ACHN (cell line): ENCODE results near the gene GALNT15.

Source experiments
- DNase-seq: peaks from one replicate; pipeline ENCODE4 v3.0.0-alpha.2; 2015
- in situ Hi-C: cut with HindIII; loops from 2 replicates; pipeline ENCODE4 v1.10.0; 2017; ENCODE audit warnings: low sequenced_read_pairs, low pct_ligation_motif_present, low pct_unique_long_range_greater_than_20kb

Gene GALNT15

GRCh38 chr3:16211176-16211904 lies 36.9 kb downstream of the GALNT15 start:
- in situ Hi-C loops: no loop called here

GRCh38 chr3:16214366-16214765 lies 39.9 kb downstream of the GALNT15 start:
- DNase-seq: no peak
- in situ Hi-C loops: no loop called here

More at GRCh38 chr3:16211176-16211904, 36.9 kb downstream of the GALNT15 start:
- no peak for DNase-seq

- in situ Hi-C loops: no loop called here
- no peak for DNase-seq
These were observed 42.0 kb downstream of the GALNT15 start for GRCh38 chr3:16216373-16216935.

GRCh38 chr3:16219777-16220176 lies 45.3 kb downstream of the GALNT15 start:
- in situ Hi-C loops: no loop called here
- DNase-seq: no peak

DNA sequence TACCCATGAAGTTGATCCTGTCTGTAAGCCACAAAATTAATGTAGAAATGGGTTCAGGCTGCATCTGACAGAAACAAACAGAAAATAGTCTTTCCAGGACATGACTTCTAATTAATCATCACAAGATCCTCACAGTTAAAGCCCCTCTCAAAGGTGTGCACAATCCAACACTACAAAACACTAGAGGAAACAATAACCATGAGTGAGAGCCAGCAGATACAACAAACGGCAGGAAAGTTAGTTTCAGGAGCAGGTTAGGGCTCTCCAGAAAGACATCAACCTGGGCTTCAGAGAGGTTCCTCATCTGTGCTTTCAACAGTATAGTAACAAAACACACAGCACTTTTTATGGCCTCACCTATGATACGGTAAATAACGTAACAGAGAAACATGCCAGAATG lies 47.5 kb downstream of the GALNT15 start:
- in situ Hi-C loops: no loop called here
- DNase-seq: no peak

DNA sequence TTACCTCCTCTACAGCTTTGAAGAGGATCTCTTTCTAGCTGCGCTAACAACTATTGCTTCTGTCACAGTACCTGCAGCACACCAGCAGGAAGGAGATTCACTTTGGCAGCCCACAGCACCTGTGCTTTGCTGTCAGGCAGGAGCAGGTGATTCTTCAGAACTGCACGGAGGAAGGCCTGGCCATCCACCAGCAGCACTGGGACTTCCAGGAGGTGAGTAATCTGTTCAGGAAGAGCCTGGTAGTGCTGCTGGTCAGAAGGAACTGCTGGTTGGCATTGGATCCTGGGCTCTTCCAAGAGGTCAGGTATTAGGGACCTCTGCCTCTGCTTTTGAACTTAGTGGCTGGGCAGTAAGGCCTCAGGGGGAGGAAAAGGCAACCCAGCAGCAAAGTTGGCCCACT lies 48.1 kb downstream of the GALNT15 start:
- DNase-seq: no peak
- in situ Hi-C loops: no loop called here

GRCh38 chr3:16224325-16224724 lies 49.8 kb downstream of the GALNT15 start:
- no peak for DNase-seq
- in situ Hi-C loops: no loop called here

- in situ Hi-C loops: no loop called here
- DNase-seq: no peak
These were observed 53.1 kb downstream of the GALNT15 start for GRCh38 chr3:16227566-16227965.

DNA sequence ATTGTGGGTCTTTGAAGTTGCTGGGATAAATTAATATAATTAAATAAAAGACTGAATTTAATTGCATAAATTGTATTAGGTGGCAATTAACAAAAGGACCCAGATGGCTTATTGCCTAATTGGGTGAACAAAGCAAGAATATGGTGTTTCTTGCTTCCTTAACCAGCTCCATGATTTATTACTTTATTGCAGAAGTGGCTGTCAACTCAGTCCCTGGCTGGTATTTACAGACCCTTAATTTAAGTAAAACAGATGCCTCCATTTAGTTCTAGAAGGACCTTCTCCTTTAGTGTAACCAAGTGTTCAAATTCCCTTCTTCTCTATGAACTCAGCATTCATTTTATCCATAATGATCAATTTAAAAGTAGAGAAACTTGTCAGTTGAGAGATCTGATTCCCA lies 55.2 kb downstream of the GALNT15 start:
- DNase-seq: no peak
- in situ Hi-C loops: no loop called here

- in situ Hi-C loops: no loop called here
- no peak for DNase-seq
These were observed 57.5 kb downstream of the GALNT15 start for GRCh38 chr3:16231983-16232382.

- in situ Hi-C loops: no loop called here
- DNase-seq: no peak
These were observed 59.3 kb downstream of the GALNT15 start for GRCh38 chr3:16233806-16234205.

- DNase-seq: no peak
- in situ Hi-C loops: no loop called here
These were observed 59.8 kb downstream of the GALNT15 start for GRCh38 chr3:16234281-16234680.

- in situ Hi-C loops: no loop called here
- DNase-seq: no peak
These were observed 61.7 kb downstream of the GALNT15 start for GRCh38 chr3:16236030-16236639.

- DNase-seq: no peak
These were observed 62.4 kb downstream of the GALNT15 start for GRCh38 chr3:16236856-16237393.

GRCh38 chr3:16239086-16239770 lies 64.7 kb downstream of the GALNT15 start:
- in situ Hi-C loops: no loop called here
- DNase-seq: no peak

More at GRCh38 chr3:16236856-16237393, 62.4 kb downstream of the GALNT15 start:
- in situ Hi-C loops: no loop called here

- DNase-seq: no peak
- in situ Hi-C loops: no loop called here
These were observed 65.3 kb downstream of the GALNT15 start for GRCh38 chr3:16239780-16240179.

- in situ Hi-C loops: no loop called here
- DNase-seq: peak; percentile 13
These were observed 65.9 kb downstream of the GALNT15 start for GRCh38 chr3:16240229-16241023.

DNA sequence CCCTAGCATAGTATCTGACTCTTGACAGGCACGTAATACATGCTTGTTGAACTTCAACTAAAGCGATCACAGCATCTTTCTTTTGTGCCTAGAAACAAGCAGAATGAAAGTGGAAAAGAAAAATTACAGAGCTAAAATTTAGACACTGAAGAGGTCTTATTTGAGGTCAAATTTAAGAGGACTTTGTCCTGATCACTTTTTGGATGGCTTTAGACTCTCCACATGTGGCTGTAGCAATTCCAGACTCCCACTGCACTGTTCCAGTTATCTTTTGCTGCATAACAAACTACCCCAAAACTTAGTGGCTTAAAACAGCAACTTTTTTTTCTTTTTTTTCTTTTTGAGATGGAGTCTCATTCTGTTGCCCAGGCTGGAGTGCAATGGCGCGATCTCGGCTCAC lies 66.7 kb downstream of the GALNT15 start:
- DNase-seq: no peak
- in situ Hi-C loops: no loop called here
